Adrenal gland (tissue), 12 donors: ENCODE data around the gene HBP1. TPM values are rescaled to one million over a fixed set of nuclear protein-coding genes. Genes with fewer than 3 reads are reported as not detected.

Experiments
- DNase-seq, 7 donors: peaks; one replicate each; pipeline ENCODE4 v3.0.0-alpha.2; 2019 to 2020
- H3K27ac ChIP-seq, 5 donors: fragments of 200-600 bp; sonication (generic) in 4 of 5; 1 replicate in 3 of 5; 2 replicates in 2 of 5; pipeline versions ENCODE4 v1.5.1 to v1.8.0; 2016 to 2020; ENCODE audit warnings: mild to moderate bottlenecking in 1 of 5
- H3K27me3 ChIP-seq: fragments of 200-600 bp; 2 replicates; pipeline ENCODE4 v1.8.0; 2021
- H3K36me3 ChIP-seq, 2 donors: fragments of 200-600 bp; replicated peaks in 1 of 2; 1 replicate in 1 of 2; 2 replicates in 1 of 2; pipeline versions ENCODE4 v1.5.1 to v1.8.0; 2018 to 2022
- H3K4me1 ChIP-seq, 2 donors: fragments of 200-600 bp; replicated peaks in 1 of 2; 1 replicate in 1 of 2; 2 replicates in 1 of 2; pipeline versions ENCODE4 v1.5.1 to v1.8.0; 2018 to 2021
- H3K4me3 ChIP-seq, 4 donors: fragments of 200-600 bp; sonication (generic) in 3 of 4; one replicate each; pipeline ENCODE4 v1.5.1; 2016 to 2018
- H3K9me3 ChIP-seq, 3 donors: fragments of 200-600 bp; sonication (generic) in 1 of 3; replicated peaks in 1 of 3; 1 replicate in 2 of 3; 2 replicates in 1 of 3; pipeline versions ENCODE4 v1.5.1 to v1.8.0; 2016 to 2021
- POLR2A ChIP-seq, 2 donors: fragments of 450-650 bp; IDR thresholded peaks; one replicate each; pipeline ENCODE4 v1.6.1; 2017; ENCODE audit warnings: antibody characterized with exemption in 2 of 2, mild to moderate bottlenecking in 2 of 2, moderate library complexity in 1 of 2
- whole genome bisulfite sequencing, 4 donors: extraction: QIAGEN DNeasy Blood & Tissue Kit in 2 of 4; methylation state at CpG; one replicate each; pipeline versions ENCODE4 v1.1.5 to v1.1.7; 2013 to 2017; 5-methylcytosine and 5-hydroxymethylcytosine counted together
- intact Hi-C, 2 donors: fragments of 100-400 bp; cut with DNase I; formaldehyde crosslinking; loops; one replicate each; pipeline versions ENCODE4 v1.14.1 to v1.15.0; 2022 to 2023
- polyA plus RNA-seq, 3 donors: library from polyadenylated mRNA; stranded (reverse); fragments of 200-250 nt in 2 of 3; fragments of 350-450 nt in 1 of 3; fragmentation: Illumina TruSeq in 1 of 3; extraction: RNeasy Lipid Tissue Mini Kit (QIAGEN cat#74804) in 1 of 3; gene quantifications; one replicate each; pipeline ENCODE4 v1.2.3, GENCODE V29; 2013 to 2014
- total RNA-seq, 9 donors: library from RNA; depleted of rRNA in 4 of 9; stranded (reverse); fragments of >200 nt in 4 of 9; fragments of 120-200 nt in 1 of 9; fragmentation: NEBNext Ultra II Directional in 1 of 9; extraction: Animal tissue kit (Norgen Biotek cat#: 25700) in 1 of 9; gene quantifications; one replicate each; pipeline versions ENCODE4 v1.1.0 to v1.2.4, GENCODE V29; 2013 to 2023
- TF ChIP-seq, protein P1 (sequence below), 6 experiments: fragments of 450-650 bp in 4 of 6; fragments of 200-600 bp in 2 of 6; sonication (generic) in 1 of 6; IDR thresholded peaks; 1 replicate in 5 of 6; 2 replicates in 1 of 6; pipeline versions ENCODE4 v1.5.1 to v1.8.0; 2016 to 2021; ENCODE audit warnings: antibody characterized with exemption in 6 of 6, mild to moderate bottlenecking in 2 of 6, moderate library complexity in 1 of 6
- donor health status: healthy with polysubstance abuse.
- donor health status: Bipolar disorder and iron deficiency.
- donor health status: DM: yes; HTN: yes; CAD: no.
- donor health status: DM: no; HTN: no; CAD: no.
- donor health status: DM: no; HTN: no; CAD: no.
- donor health status: DM: yes; HTN: yes; CAD: no.

The HBP1 gene
- total and polyA plus RNA-seq, 12 donors: 36.2 to 158 (median 84.7) TPM

DNA sequence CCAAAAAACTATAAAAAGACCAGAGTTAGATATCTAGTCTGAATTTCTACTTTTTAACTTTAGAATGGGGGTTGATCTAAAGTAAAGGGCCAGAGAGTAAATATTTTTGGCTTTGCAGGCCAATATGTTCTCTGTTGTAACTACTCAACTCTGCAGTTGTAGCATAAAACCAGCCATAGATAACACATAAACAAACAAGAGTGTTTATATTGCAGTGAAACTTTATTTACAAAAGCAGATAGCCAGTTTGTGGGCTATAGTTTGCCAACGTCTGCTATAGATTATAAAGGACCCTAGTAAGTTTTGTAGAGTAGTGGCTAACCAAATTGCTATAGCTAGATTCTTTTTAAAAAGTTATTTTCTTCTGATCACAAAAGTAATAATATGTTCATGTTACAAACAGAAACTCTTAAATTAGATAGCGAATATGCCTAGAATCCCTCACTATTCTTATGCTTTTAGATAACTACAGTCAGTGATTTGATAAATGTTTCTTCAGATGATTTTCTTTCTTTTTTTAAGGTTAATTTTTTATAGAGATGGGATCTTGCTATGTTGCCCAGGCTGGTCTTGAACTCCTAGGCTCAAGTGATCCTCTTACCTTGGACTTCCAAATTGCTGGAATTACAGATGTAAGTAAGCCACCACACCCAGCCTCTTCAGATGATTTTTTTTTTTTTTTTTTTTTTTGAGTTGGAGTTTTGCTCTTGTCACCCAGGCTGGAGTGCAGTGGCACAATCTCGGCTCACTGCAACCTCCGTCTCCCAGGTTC, 23.6 kb upstream of the HBP1 start:
- Histone ChIP-seq H3K4me1 (peaks cover 6 to 15% of the 10 kb centered on the region in 2 donors), H3K4me3 (no peak overlapping the region), H3K36me3 (no peaks in the 10 kb centered on the region), H3K9me3 (no peaks in the 10 kb centered on the region), H3K27ac (no peak overlapping the region), H3K27me3 (no peaks in the 10 kb centered on the region)
- TF ChIP-seq POLR2A (IDR thresholded peaks at IDR 0.05): no peak
- intact Hi-C loops: loop anchor here (5.0 to 10.0 kb wide), 3 partner anchors 100 to 353 kb away; partner anchors contain the start of gene PRKAR2B (in 1 of the 2)
- 93 to 98% (median 94%) methylated on average over 4 of the region's 4 CpGs for WGBS, 4 donors
- DNase-seq: no peak

- no peaks in the 10 kb centered on the region for H3K9me3 ChIP-seq
- H3K36me3 ChIP-seq: no peaks in the 10 kb centered on the region
- DNase-seq: peak in 2 of 7 donors; percentile 19 to 32
- peak overlapping the region in 3 of 5 donors; percentile 14 to 50 (median 47) for H3K27ac ChIP-seq
- peaks cover 6 to 15% of the 10 kb centered on the region in 2 donors for H3K4me1 ChIP-seq
- intact Hi-C loops: loop anchor here (5.0 to 10.0 kb wide), 3 partner anchors 103 to 355 kb away; partner anchors contain the start of gene PRKAR2B (in 1 of the 2)
- TF ChIP-seq, protein P1, sequence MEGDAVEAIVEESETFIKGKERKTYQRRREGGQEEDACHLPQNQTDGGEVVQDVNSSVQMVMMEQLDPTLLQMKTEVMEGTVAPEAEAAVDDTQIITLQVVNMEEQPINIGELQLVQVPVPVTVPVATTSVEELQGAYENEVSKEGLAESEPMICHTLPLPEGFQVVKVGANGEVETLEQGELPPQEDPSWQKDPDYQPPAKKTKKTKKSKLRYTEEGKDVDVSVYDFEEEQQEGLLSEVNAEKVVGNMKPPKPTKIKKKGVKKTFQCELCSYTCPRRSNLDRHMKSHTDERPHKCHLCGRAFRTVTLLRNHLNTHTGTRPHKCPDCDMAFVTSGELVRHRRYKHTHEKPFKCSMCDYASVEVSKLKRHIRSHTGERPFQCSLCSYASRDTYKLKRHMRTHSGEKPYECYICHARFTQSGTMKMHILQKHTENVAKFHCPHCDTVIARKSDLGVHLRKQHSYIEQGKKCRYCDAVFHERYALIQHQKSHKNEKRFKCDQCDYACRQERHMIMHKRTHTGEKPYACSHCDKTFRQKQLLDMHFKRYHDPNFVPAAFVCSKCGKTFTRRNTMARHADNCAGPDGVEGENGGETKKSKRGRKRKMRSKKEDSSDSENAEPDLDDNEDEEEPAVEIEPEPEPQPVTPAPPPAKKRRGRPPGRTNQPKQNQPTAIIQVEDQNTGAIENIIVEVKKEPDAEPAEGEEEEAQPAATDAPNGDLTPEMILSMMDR (IDR thresholded peaks at IDR 0.05): peak; percentile 34 to 69 (median 56)
- no peak for TF ChIP-seq POLR2A (IDR thresholded peaks at IDR 0.05)
- 15 to 25% (median 19%) methylated on average over 3 of the region's 3 CpGs for WGBS, 4 donors
- H3K27me3 ChIP-seq: no peaks in the 10 kb centered on the region
- no peak overlapping the region for H3K4me3 ChIP-seq
Observed at GRCh38 chr7:107147464-107148393, 21.1 kb upstream of the HBP1 start.

DNA sequence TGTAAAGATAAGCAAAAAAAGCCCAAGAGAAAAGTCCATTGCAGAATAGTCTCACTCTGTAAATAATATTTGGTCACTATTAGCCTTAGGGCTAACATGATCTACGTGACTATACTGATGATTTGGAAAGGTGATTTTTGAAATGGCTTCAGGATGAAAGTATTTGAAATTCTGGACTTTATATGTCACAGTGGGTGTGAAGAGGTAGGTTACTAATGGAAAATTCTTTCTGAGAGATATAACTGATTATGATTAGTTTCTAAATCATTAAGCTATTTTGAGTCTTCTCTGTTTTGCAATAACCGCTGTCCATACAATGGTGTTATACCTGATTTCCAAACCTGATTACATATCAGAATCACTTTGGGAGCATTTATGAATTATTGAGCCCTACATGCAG, 20.1 kb upstream of the HBP1 start:
- Histone ChIP-seq H3K4me1 (peaks cover 6 to 15% of the 10 kb centered on the region in 2 donors), H3K9me3 (no peaks in the 10 kb centered on the region), H3K4me3 (no peak overlapping the region), H3K27me3 (no peaks in the 10 kb centered on the region), H3K36me3 (no peaks in the 10 kb centered on the region), H3K27ac (peak overlapping the region in 2 of 5 donors; percentile 14 to 50)
- TF ChIP-seq, protein P1 (IDR thresholded peaks at IDR 0.05): no peak
- TF ChIP-seq POLR2A (IDR thresholded peaks at IDR 0.05): no peak
- intact Hi-C loops: loop anchor here (5.0 to 10.0 kb wide), 3 partner anchors 104 to 356 kb away; partner anchors contain the start of gene PRKAR2B (in 1 of the 2)
- DNase-seq: no peak
- 92 to 96% (median 95%) methylated on average over 2 of the region's 2 CpGs for WGBS, 4 donors

- no peaks in the 10 kb centered on the region for H3K36me3 ChIP-seq
- no peaks in the 10 kb centered on the region for H3K9me3 ChIP-seq
- no peak for DNase-seq
- no peak overlapping the region for H3K27ac ChIP-seq
- TF ChIP-seq POLR2A (IDR thresholded peaks at IDR 0.05): no peak
- TF ChIP-seq, protein P1 (IDR thresholded peaks at IDR 0.05): no peak
- WGBS, 4 donors: 90 to 97% (median 93%) methylated on average over 1 of the region's 1 CpG
- H3K27me3 ChIP-seq: no peaks in the 10 kb centered on the region
- intact Hi-C loops: loop anchor here (5.0 to 10.0 kb wide), 4 partner anchors 105 to 358 kb away; partner anchors contain the start of gene PRKAR2B (in 1 of the 2)
- no peak overlapping the region for H3K4me3 ChIP-seq
- peaks cover 6 to 15% of the 10 kb centered on the region in 2 donors for H3K4me1 ChIP-seq
Observed at GRCh38 chr7:107149863-107150262, 18.9 kb upstream of the HBP1 start.
